HG03460 (cell line): ENCODE data around the gene HLX.

ENCODE experiments used
- ATAC-seq: cut with Tn5 transposase; IDR thresholded peaks from one replicate; pipeline ENCODE4 v1.9.1; 2021; ENCODE audit not compliant: unreplicated experiment

Gene HLX

GRCh38 chr1:220882061-220882891 is 3.0 kb downstream of the HLX start:
- no peak for ATAC-seq

DNA sequence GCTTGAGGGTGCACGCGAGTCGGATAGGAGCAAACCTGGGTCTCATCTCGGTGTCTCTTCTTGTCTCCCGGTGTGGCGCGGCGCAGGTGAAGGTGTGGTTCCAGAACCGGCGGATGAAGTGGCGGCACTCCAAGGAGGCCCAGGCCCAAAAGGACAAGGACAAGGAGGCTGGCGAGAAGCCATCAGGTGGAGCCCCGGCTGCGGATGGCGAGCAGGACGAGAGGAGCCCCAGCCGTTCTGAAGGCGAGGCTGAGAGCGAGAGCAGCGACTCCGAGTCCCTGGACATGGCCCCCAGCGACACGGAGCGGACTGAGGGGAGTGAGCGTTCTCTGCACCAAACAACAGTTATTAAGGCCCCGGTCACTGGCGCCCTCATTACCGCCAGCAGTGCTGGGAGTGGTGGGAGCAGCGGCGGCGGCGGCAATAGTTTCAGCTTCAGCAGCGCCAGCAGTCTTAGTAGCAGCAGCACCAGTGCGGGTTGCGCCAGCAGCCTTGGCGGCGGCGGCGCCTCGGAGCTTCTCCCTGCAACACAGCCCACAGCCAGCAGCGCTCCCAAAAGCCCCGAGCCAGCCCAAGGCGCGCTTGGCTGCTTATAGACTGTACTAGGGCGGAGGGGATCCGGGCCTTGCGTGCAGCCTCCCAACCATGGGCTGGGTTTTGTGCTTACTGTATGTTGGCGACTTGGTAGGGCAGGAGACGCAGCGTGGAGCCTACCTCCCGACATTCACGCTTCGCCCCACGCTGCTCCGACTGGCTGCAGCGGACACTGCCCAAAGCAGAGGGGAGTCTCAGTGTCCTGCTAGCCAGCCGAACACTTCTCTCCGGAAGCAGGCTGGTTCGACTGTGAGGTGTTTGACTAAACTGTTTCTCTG is 5.1 kb downstream of the HLX start:
- no peak for ATAC-seq

DNA sequence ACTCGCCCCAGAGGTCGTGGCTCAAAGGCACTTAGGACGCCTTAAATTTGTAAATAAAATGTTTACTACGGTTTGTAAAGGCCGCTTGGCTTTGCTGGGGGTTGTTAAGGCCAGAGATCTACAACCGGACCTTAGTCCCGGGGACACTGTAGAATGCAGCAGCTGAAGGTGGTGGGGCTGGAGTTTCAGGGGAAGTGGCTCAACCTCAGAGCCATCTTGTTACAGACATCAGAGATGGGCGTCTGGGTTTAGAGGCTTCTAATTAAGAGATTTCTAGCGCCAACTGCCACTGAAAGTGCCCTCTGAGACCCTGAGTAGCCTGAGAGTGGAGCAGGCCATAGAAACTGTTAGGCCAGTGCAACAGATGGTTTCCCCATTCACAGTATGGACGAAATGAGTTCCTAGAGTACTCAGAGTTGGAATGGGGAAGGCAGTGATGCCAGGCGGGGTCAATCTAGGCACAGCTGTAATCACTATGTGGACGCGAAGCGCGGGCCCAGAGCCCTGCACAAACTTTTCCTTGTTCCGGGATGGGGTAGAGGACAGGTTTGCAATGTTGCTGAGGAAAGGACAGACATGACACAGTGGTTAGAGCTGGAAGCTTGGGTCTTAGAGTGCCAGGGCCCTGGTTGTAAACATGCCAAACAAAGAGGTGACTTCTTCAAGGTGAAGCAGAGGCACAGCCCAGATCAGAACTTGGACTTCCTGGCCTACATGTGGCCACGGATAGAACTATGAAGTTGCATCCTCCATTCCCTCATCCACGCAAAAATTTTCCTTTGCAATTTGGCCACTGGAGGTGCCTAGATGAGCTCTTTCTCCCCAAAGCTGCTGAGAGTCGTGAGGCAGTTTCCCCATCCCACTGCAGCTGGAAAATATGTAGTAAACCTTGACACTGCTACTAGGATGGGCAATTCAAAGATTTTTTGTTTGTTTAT is 6.0 kb downstream of the HLX start:
- no peak for ATAC-seq

GRCh38 chr1:220885971-220886370 is 6.7 kb downstream of the HLX start:
- ATAC-seq, result no peak

DNA sequence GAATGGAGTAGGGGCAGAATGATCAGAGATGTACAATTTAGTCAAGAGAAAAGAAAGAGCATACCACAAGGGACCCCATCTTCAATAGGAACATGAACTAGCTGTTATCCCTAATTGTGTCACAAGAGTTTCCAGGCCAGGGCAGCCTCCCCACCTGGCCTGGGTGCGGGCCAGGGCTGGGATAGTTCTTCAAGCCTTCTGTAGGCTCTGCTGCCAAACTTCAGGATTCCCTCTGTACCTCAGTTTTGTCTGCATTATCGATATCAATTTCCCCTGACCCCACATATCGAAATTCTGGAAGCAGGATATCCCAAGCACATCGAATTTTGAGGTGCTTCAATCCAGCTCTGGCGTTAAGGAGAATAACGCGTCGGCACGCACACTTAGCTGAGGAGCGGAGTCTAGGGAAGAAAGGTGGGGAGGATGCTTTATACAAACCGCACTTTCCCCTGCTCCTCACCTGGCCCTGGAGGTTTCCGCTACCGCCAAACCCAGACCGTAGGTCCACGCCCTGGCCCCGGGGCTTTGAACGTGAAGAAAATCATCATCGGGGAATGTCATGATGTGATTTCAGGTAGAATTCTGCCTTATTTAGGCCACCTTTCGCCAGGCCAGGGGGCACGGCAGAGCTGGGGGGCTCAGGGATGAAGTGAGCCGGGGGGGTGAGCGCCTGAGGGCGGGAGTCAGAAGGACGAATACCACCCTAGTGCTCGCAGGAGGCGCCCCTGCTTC is 7.4 kb downstream of the HLX start:
- no peak for ATAC-seq

- ATAC-seq, result no peak
Observed at GRCh38 chr1:220887202-220887519, 7.9 kb downstream of the HLX start.

DNA sequence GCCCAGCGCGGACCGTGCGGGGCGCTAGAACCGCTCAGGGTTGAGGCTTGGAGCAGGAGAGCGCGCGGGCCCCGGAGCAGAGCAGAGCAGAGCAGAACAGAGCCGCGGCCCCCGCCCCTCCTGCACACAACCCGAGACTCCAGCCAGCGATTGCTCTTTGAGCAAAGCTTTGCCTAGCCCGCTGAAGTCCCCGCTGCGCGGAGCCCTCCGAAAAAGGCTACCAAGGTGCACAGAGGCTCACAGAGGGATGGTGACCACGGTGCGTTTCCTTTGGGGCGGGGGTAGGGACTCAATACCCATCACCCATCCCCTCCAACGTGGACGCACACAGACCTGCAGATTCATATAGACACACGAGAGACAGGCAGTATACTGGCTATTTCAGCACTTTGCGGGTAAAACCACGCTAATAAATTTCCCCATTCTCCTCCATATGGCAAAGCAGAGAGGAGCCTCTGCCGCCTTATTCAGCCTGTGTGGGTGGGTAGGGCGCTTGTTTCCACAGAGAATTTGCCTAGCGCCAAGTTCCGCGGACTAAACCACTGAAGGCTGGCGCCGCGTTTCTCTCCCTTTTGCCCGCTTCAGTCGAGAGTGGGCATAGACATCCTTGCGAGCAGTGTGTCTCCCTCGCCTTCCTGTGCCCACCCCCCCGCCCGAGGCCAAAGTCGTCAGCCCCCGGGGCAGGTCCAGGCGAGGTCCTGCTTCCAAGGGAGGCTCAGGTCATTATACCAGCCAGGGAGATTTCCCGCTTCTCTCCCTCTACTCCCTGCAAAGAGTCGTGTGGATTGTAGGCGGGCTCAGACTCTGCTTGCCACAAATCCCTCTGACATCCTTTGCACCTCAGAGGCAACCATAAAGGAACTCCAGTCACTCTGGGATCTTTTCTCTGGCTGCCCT is 8.5 kb downstream of the HLX start:
- ATAC-seq, result no peak

- ATAC-seq, result no peak
Observed at GRCh38 chr1:220888417-220888986, 9.3 kb downstream of the HLX start.

GRCh38 chr1:220889333-220889732 is 10.1 kb downstream of the HLX start:
- no peak for ATAC-seq

DNA sequence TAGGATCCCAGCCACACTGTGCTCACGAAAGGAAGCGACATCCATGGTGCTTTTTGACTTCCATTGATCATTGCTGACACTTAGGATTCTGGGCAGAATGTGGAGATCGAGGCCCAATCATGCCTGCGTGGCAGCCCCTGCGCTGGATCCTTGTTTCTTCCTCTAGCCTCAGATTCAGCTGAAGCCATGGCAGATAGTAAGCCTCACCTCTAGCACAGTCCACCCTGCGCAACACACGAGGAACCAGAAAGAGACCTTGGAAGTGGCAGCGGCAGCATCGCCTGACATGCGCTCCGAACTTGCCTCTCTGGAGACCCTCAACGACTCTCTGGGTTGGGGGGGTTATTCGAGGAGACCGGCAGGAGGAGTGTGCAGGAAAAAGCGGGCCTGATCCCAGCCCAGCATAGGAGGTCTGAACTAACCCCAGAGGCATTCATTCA is 10.6 kb downstream of the HLX start:
- ATAC-seq, result no peak

DNA sequence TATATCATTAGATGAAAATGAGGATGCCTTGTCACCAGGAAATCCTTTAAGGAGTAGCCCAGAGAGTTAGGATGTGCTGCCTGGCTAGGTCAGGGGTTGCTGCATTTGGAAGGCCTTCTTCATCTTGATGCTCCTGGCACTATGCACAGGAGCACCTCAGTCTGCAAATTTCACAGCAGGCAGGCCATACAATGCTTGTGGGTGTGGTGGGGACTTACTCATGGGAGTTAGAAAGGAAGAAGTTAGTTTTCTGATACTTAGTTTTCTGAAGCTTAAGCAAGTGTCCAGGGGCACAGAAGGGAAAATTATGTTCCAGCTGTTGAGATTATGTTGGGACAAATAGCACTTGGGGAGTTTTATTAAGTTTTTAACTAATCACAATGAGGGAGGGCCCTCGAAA is 11.4 kb downstream of the HLX start:
- no peak for ATAC-seq

DNA sequence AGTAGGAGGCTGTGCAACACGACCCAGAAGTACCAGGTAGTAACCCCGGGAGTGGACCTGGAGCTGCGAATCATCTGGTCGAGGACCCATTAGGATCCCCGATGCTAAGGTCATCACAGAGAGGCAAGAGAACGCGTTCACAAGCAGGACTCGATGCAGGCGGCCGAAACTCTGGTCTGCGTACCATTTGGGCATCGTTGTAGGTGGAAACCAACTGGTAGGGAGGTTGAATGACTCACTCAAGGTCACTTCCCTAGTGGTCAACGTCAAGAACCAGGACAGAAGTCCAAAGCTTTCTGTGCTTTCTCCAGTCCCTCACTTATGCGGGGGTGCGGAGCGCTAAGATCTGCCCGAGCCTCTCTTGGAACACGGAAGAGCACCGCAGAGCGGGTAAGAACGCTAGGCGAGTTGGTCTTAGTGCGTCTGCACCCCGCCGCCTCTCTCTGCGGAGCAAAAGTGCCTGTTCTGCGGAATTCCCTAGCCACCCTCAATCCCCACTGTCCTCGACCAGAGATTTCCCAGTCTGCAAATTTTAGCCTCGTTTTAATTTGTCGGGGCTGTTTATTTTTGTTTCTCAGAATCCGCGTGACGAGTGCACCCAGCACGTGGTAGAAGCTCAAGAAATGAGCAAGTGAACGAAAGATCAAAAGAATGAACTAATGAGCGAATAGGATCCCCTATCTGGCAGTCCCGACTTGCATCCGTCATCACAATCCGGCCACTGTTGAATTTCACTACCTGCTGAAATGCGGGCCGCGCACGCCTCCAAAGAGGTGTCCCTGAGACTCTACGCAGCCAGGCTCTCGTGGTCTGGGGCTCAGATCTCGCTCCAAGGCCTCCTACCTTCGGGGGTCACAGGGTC is 12.2 kb downstream of the HLX start:
- no peak for ATAC-seq

DNA sequence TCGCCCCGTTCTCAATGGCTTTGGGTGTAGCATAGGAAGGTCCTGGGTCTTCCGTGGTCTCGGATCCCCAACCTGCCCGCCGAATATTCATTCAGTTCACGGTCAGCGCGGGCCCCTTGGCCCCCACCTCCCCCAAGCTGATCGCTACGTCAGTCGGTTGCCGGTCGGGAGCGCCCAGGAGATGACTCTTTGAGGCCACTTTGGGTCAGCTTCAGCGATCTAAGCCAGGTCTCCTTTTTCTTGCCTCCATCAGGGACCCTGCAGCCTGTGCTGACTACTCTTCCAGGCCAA is 12.8 kb downstream of the HLX start:
- no peak for ATAC-seq

DNA sequence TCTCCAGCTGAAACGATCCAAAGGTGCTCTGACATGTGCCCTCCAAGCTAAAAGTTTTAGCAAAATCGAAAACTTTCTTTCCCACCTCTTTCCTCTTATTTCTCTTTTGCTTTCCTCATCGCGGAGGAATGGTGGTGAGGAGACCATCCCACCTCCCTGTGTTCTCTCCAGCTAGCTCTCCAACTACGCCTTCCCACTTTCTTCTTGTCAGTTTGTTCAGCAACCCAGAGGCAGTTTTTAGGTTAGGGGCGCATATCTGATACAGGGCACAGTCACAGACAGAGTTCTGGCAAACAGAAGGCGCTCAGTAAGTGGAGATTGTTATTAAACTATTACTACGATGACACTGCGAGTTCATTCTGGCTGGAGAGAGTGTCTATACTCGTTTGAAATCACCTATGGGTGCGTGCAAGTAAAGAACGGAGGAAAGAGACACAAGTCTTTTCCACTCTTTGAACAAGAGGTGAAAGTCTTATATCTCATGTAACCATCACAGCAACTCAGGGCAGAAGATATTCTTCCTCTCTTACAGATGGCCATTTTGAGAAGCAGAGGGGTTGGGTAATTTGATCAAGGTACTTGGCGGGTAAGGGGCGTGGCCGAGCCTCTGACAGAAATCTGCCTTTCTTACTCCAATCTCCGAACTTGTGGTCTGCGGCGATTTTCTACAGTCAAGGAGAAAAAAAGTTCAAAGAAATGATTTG is 13.9 kb downstream of the HLX start:
- no peak for ATAC-seq

GRCh38 chr1:220893701-220894024 is 14.4 kb downstream of the HLX start:
- no peak for ATAC-seq

DNA sequence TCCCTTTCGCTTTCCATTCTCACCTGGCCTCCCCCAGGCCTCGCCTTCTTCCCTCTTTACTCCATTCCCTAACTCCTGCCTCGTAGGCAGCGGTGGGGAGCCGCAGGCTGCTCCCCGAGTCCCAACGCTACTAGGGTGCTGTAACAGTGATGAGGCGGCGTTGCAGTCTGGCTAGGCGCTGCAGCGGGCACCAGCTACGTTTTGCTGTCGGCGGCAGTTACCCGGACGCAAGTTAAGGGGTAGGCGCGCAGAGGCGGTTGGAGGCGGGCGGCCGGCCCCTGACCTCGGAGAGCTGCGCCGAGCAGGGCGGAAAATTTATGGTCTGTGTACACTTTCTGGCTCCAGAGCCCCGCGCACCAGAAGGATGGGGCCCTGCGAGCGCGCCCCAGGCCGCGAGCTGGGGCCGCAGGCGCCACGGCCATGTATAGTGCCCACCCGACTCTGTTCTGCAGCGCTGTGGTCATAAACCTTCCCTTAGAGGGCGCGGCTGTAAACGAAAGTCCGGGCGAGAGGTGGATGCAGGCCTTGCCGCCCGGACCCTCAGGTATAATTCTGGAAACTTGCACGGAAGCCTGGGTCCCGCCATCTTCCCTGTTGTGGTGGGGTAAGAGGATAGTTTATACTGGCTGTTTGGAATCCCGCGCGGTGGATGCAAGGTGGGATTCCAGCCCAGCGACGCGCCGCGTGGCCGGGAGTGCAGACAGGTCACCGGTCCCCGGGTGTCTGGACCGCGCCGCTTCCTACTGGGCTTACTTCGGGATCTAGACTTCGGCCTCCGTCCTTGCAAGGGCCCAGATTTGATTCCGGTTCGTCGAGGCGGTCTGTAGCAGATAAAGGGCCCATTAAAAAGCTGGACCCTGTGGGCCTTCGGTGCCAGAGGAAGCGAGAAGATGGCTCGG is 15.0 kb downstream of the HLX start:
- no peak for ATAC-seq

GRCh38 chr1:220894924-220895256 is 15.6 kb downstream of the HLX start:
- ATAC-seq, result no peak
